Measurements from ENCODE around the gene CAMTA1. TPM values are rescaled to one million over a fixed set of nuclear protein-coding genes. Genes with fewer than 3 reads are reported as not detected.

Gene CAMTA1
- total and polyA plus RNA-seq, 9 of the 15 experiments (the other 6 are each of a cell fraction or from before 2014, with no cell fraction given) = 43.9 to 161 (median 65.9) TPM

DNA sequence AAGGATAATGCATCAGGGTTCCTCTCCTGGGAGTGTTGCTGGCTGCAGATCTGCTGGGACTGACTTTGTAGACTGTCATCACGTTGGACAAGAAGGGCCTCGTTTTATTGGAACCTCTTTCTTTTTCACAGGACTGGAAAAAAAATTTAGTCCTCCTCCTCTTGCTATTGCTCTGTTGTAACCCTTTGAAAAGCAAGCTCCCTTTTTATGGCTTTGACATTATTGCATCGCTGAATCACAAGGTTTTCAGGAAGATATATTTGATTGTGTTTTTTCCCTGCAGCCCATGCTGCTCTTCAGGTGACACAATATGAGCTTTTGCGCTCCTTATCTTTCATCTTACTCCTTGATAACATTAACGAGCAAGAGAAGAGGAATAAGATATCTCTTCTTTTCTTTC lies 290.9 kb downstream of the CAMTA1 start:
- intact Hi-C loops (cut with micrococcal nuclease) = loop anchor here (10.0 kb wide), 1 partner anchor 351 kb away; no protein-coding TSS in a partner anchor
- Histone ChIP-seq H3K9me3 (replicated peaks; ENCODE audit: control insufficient read depth, insufficient read depth, low read depth, low read length) (no peaks in the 10 kb centered on the region), H4K20me1 (replicated peaks; ENCODE audit: control insufficient read depth, insufficient read depth, low read length) (no peaks in the 10 kb centered on the region), H3K27ac (ENCODE audit: extremely low read depth, low read depth, low read length) (no peak overlapping the region), H3K9ac (ENCODE audit: insufficient read depth in 1 of 2, low read depth in 2 of 2, low read length in 2 of 2) (no peak overlapping the region), H3K4me1 (replicated peaks in 1 of 2; ENCODE audit: control insufficient read depth in 2 of 2, insufficient read depth in 2 of 2, low read length in 2 of 2) (no peaks in the 10 kb centered on the region), H2AFZ (ENCODE audit: low read depth, low read length) (no peak overlapping the region), H3K9me1 (ENCODE audit: control insufficient read depth, insufficient read depth, low read length) (no peaks in the 10 kb centered on the region), H3K4me2 (ENCODE audit: insufficient read depth, low read length) (no peak overlapping the region), H3K27me3 (ENCODE audit: control insufficient read depth in 2 of 2, insufficient read depth in 2 of 2, low read length in 2 of 2) (no peaks in the 10 kb centered on the region), H3K79me2 (ENCODE audit: control insufficient read depth, insufficient read depth, low read length) (no peaks in the 10 kb centered on the region), H3K4me3 (no peak overlapping the region), H3K36me3 (ENCODE audit: control insufficient read depth, insufficient read depth, low read length) (no peaks in the 10 kb centered on the region)
- in situ Hi-C loops (cut with MboI) = no loop called here
- no peak for DNase-seq (ENCODE audit: extremely low read depth in 1 of 4, low spot score in 3 of 4)
- no TSS peak for BruUV-seq (replicated peaks)
- TF ChIP-seq PBX2 (CRISPR knock-in tag; IDR thresholded peaks at IDR 0.05; ENCODE audit: low read depth) (no peak), PBX2 (tag; conservative IDR thresholded peaks at IDR 0.05; ENCODE audit: low read depth) (no peak), ZEB2 (IDR thresholded peaks at IDR 0.05) (no peak), RREB1 (CRISPR knock-in tag; IDR thresholded peaks at IDR 0.05) (no peak), E2F3 (CRISPR knock-in tag; IDR thresholded peaks at IDR 0.05) (no peak), TBP (optimal IDR thresholded peaks at IDR 0.05; ENCODE audit: low read depth, low read length) (no peak), NR2C2 (CRISPR knock-in tag; IDR thresholded peaks at IDR 0.05) (no peak), NR2C2 (tag; IDR thresholded peaks at IDR 0.05) (no peak), ZNF165 (CRISPR knock-in tag; IDR thresholded peaks at IDR 0.05; ENCODE audit: borderline replicate concordance) (no peak), CREM (IDR thresholded peaks at IDR 0.05; ENCODE audit: low read depth) (no peak), POLR3G (IDR thresholded peaks at IDR 0.05; ENCODE audit: extremely low read depth, insufficient read length, insufficient replicate concordance) (no peak), ZNF384 (IDR thresholded peaks at IDR 0.05; ENCODE audit: low read depth, low read length) (no peak)
- no peak for FAIRE-seq
- ATAC-seq = no peak
- CTCF ChIA-PET (ENCODE audit: low intra/inter-chr PET ratio) = no interaction called here
- WGBS (ENCODE audit: insufficient coverage, low coverage, missing lambda C conversion rate) = under 1% methylated on average over 5 of the region's 5 CpGs
- POLR2A ChIA-PET = interaction anchor here (1.1 kb wide), 1 partner anchor 10 kb away, joined by 3 read pairs; no protein-coding TSS in a partner anchor
